Inflammatory macrophage (primary cell): ENCODE measurements around the gene YJEFN3.
A peak's percentile ranks its signal among the peaks of the same experiment; 100 is the strongest.

ENCODE experiments used
- DNase-seq, 2 donors: peaks; one replicate each; pipeline ENCODE4 v3.0.0-alpha.2; 2020 to 2022

The YJEFN3 gene

GRCh38 chr19:19524053-19524452, 4.7 kb upstream of the YJEFN3 start:
- no peak for DNase-seq

GRCh38 chr19:19525611-19526380, 2.9 kb upstream of the YJEFN3 start:
- no peak for DNase-seq

- no peak for DNase-seq
These were observed 1.9 kb upstream of the YJEFN3 start for GRCh38 chr19:19526581-19527370.

GRCh38 chr19:19527371-19527656, 1.4 kb upstream of the YJEFN3 start:
- no peak for DNase-seq

GRCh38 chr19:19527674-19528625, 761 bp upstream of the YJEFN3 start:
- DNase-seq: no peak

- no peak for DNase-seq
These were observed 1.2 kb downstream of the YJEFN3 start for GRCh38 chr19:19529783-19530422.

GRCh38 chr19:19530423-19530804, 1.7 kb downstream of the YJEFN3 start:
- DNase-seq: peak in 1 of 2 donors; percentile 61

- DNase-seq: no peak
These were observed 2.2 kb downstream of the YJEFN3 start for GRCh38 chr19:19530889-19531288.

GRCh38 chr19:19531951-19532805, 3.5 kb downstream of the YJEFN3 start:
- DNase-seq: peak; percentile 72 to 77

- DNase-seq: no peak
These were observed 4.3 kb downstream of the YJEFN3 start for GRCh38 chr19:19532806-19533701.

GRCh38 chr19:19533841-19534240, 5.1 kb downstream of the YJEFN3 start:
- no peak for DNase-seq

GRCh38 chr19:19534556-19535265, 6.0 kb downstream of the YJEFN3 start:
- no peak for DNase-seq

- no peak for DNase-seq
These were observed 6.8 kb downstream of the YJEFN3 start for GRCh38 chr19:19535311-19536191.

- DNase-seq: no peak
These were observed 8.7 kb downstream of the YJEFN3 start for GRCh38 chr19:19537075-19538048.

GRCh38 chr19:19538061-19538784, 9.5 kb downstream of the YJEFN3 start, which contains the start of gene CILP2:
Gene CILP2, plus strand, starts transcription at chr19:19538265. Its CDS starts 85 bp downstream, at chr19:19538350.
- DNase-seq: no peak

GRCh38 chr19:19538785-19539166, 10.1 kb downstream of the YJEFN3 start:
- DNase-seq: no peak

GRCh38 chr19:19539698-19540063, 11.0 kb downstream of the YJEFN3 start:
- DNase-seq: no peak
